Large intestine (tissue), 3 donors: ENCODE measurements around the gene USP21. TPM values are rescaled to one million over a fixed set of nuclear protein-coding genes. Genes with fewer than 3 reads are reported as not detected.

Source experiments
- DNase-seq, 2 donors: peaks; one replicate each; pipeline versions ENCODE4 v3.0.0 to v3.0.0-alpha.2; 2013
- H3K27ac ChIP-seq: one replicate; pipeline ENCODE4 v1.5.1; 2013; ENCODE audit warnings: low read length
- H3K27me3 ChIP-seq: 2 replicates; pipeline ENCODE4 v1.6.1; 2013; ENCODE audit warnings: low read length; ENCODE audit not compliant: control insufficient read depth, insufficient read depth
- H3K36me3 ChIP-seq: 2 replicates; pipeline ENCODE4 v1.6.1; 2013; ENCODE audit warnings: low read length; ENCODE audit not compliant: control insufficient read depth, insufficient read depth
- H3K4me1 ChIP-seq: one replicate; pipeline ENCODE4 v1.6.1; 2013; ENCODE audit warnings: low read length; ENCODE audit not compliant: control insufficient read depth, insufficient read depth
- H3K4me3 ChIP-seq: one replicate; pipeline ENCODE4 v1.5.1; 2013; ENCODE audit warnings: low read length
- H3K9me3 ChIP-seq: one replicate; pipeline ENCODE4 v1.6.1; 2013; ENCODE audit warnings: mild to moderate bottlenecking, low read depth, low read length, moderate library complexity; ENCODE audit not compliant: control insufficient read depth
- WGBS: methylation state at CpG from one replicate; pipeline ENCODE4 v1.1.5; 2013; ENCODE audit warnings: low lambda C conversion rate; ENCODE audit not compliant: insufficient coverage; 5-methylcytosine and 5-hydroxymethylcytosine counted together
- polyA plus RNA-seq: library from polyadenylated mRNA; unstranded; fragments of 120-200 nt; gene quantifications from one replicate; pipeline ENCODE4 v1.2.1, GENCODE V29; 2013

USP21 gene
- polyA plus RNA-seq, 1 donor: 29.4 TPM

DNA sequence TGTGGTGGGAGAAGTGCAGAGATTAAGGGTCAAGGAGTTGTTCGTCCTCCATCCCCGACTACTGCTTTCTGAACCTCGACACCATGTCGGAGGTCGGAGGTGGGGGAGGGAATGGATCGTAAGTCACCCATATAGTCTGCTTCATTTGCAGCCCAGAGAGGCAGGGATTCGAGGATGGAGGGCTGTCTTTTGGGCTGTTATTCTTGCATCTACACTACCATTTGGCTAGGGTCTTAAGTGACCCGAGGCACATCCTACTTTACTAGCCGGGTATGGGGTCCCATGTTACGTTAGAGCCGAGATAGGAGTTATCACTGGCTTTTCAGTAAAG, 578 bp downstream of the USP21 start:
- Histone ChIP-seq H3K36me3 (peaks cover 44% of the 10 kb centered on the region), H3K27ac (peak overlapping the region; percentile 53), H3K27me3 (no peaks in the 10 kb centered on the region), H3K4me1 (peaks cover 27% of the 10 kb centered on the region), H3K9me3 (no peaks in the 10 kb centered on the region), H3K4me3 (peak overlapping the region; percentile 90)
- DNase-seq: no peak
- no CpG with 5 or more reads among the region's 11 CpGs for WGBS

DNA sequence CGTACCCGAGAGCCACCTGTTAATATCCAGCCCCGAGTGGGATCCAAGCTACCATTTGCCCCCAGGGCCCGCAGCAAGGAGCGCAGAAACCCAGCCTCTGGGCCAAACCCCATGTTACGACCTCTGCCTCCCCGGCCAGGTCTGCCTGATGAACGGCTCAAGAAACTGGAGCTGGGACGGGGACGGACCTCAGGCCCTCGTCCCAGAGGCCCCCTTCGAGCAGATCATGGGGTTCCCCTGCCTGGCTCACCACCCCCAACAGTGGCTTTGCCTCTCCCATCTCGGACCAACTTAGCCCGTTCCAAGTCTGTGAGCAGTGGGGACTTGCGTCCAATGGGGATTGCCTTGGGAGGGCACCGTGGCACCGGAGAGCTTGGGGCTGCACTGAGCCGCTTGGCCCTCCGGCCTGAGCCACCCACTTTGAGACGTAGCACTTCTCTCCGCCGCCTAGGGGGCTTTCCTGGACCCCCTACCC, 1.4 kb downstream of the USP21 start:
- Histone ChIP-seq H3K4me3 (no peak overlapping the region), H3K27ac (no peak overlapping the region), H3K36me3 (peaks cover 46% of the 10 kb centered on the region), H3K27me3 (no peaks in the 10 kb centered on the region), H3K9me3 (no peaks in the 10 kb centered on the region), H3K4me1 (peaks cover 34% of the 10 kb centered on the region)
- no CpG with 5 or more reads among the region's 22 CpGs for WGBS
- no peak for DNase-seq

DNA sequence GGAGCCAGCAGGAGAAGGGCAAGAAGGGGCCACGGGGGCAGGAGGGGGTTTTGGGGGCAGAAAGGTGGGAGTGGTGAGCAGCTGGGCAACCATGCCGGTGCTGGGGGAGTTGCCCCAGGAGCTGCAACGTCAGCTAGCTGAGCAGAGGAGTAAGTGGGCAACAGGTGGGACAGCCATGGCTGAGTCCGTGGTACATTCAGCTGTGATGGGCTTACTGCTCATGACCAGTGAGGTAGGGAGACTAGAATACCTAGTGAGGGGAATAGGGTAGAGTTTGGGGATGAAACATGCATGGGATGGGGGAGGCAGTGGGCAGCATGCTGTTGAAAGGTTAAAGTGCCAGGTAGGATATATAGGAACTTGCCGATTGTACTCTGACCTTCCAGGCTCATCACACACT, 2.4 kb downstream of the USP21 start:
- Histone ChIP-seq H3K27me3 (no peaks in the 10 kb centered on the region), H3K4me1 (peaks cover 34% of the 10 kb centered on the region), H3K27ac (no peak overlapping the region), H3K4me3 (no peak overlapping the region), H3K9me3 (no peaks in the 10 kb centered on the region), H3K36me3 (peaks cover 46% of the 10 kb centered on the region)
- no peak for DNase-seq
- WGBS: no CpG with 5 or more reads among the region's 5 CpGs

DNA sequence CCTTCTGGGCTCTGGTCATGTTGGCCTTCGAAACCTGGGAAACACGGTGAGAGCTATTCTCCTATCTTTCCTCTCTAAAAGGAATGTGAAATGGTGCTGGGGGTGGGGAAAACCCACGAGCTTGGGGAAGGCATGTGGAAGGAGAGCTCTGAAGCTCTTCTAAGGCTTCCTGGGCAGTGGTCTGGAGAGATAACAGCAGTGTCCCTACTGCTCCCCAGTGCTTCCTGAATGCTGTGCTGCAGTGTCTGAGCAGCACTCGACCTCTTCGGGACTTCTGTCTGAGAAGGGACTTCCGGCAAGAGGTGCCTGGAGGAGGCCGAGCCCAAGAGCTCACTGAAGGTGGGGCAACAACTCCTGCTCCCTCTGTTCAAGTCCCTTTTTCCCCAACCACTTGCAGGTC, 2.8 kb downstream of the USP21 start:
- DNase-seq: peak in 1 of 2 donors; percentile 50
- Histone ChIP-seq H3K27ac (peak overlapping the region; percentile 35), H3K9me3 (no peaks in the 10 kb centered on the region), H3K4me1 (peaks cover 36% of the 10 kb centered on the region), H3K36me3 (peaks cover 42% of the 10 kb centered on the region), H3K27me3 (no peaks in the 10 kb centered on the region), H3K4me3 (no peak overlapping the region)
- WGBS: no CpG with 5 or more reads among the region's 7 CpGs

GRCh38 chr1:161162806-161163205, 3.5 kb downstream of the USP21 start:
- peaks cover 35% of the 10 kb centered on the region for H3K36me3 ChIP-seq

DNA sequence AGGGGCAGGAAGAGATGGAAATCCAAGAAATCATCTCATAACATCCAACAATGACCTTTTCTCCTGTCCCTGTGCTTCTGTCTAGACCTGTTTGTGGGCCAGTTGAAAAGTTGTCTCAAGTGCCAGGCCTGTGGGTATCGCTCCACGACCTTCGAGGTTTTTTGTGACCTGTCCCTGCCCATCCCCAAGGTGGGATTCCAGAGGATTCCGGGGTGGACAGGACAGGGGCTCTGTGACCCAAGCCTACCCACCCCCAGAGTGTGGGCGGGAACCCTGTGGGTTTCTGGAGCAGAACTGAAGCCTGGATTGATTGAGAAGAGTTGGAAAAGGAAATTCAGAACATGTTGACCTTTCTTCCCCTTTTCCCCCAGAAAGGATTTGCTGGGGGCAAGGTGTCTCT, 4.5 kb downstream of the USP21 start:
- peaks cover 35% of the 10 kb centered on the region for H3K4me1 ChIP-seq
- H3K4me3 ChIP-seq: no peak overlapping the region
- H3K27me3 ChIP-seq: no peaks in the 10 kb centered on the region
- H3K36me3 ChIP-seq: peaks cover 33% of the 10 kb centered on the region
- no CpG with 5 or more reads among the region's 5 CpGs for WGBS
- DNase-seq: no peak
- H3K9me3 ChIP-seq: no peaks in the 10 kb centered on the region
- H3K27ac ChIP-seq: no peak overlapping the region

More at GRCh38 chr1:161162806-161163205, 3.5 kb downstream of the USP21 start:
- DNase-seq: no peak
- no CpG with 5 or more reads among the region's 10 CpGs for WGBS
- no peak overlapping the region for H3K4me3 ChIP-seq
- H3K27me3 ChIP-seq: no peaks in the 10 kb centered on the region
- H3K27ac ChIP-seq: no peak overlapping the region
- H3K9me3 ChIP-seq: no peaks in the 10 kb centered on the region
- H3K4me1 ChIP-seq: peaks cover 39% of the 10 kb centered on the region

DNA sequence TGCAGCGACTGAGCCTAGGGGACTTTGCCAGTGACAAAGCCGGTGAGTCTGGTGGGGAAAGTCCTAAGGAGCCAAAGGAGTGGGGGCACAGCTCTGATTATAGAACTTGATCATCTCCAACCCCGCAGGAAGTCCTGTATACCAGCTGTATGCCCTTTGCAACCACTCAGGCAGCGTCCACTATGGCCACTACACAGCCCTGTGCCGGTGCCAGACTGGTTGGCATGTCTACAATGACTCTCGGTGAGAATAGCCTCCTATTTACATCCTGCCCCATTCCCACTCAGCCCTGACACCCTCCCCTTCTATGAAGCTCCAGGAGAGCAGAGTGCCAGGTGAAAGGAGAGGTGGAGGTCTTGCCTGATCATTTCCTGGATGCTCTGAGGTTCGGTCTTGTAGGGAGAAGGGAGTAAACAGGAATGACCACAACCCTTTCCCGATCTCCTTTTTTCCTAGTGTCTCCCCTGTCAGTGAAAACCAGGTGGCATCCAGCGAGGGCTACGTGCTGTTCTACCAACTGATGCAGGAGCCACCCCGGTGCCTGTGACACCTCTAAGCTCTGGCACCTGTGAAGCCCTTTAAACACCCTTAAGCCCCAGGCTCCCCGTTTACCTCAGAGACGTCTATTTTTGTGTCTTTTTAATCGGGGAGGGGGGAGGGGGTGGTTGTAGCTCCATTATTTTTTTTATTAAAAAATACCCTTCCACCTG, 5.8 kb downstream of the USP21 start:
- DNase-seq: no peak
- peak overlapping the region; percentile 63 for H3K4me3 ChIP-seq
- peaks cover 44% of the 10 kb centered on the region for H3K36me3 ChIP-seq
- peaks cover 28% of the 10 kb centered on the region for H3K4me1 ChIP-seq
- no peaks in the 10 kb centered on the region for H3K9me3 ChIP-seq
- no CpG with 5 or more reads among the region's 14 CpGs for WGBS
- H3K27me3 ChIP-seq: no peaks in the 10 kb centered on the region
- peak overlapping the region; percentile 78 for H3K27ac ChIP-seq

- H3K36me3 ChIP-seq: peaks cover 46% of the 10 kb centered on the region
- peaks cover 20% of the 10 kb centered on the region for H3K4me1 ChIP-seq
- no peaks in the 10 kb centered on the region for H3K27me3 ChIP-seq
- WGBS: no CpG with 5 or more reads among the region's 54 CpGs
- peak; percentile 97 to 99 for DNase-seq
- peak within 1 kb of the TSS; percentile 78 for H3K27ac ChIP-seq
- H3K4me3 ChIP-seq: peak within 1 kb of the TSS; percentile 63
- H3K9me3 ChIP-seq: no peaks in the 10 kb centered on the region
Measured at GRCh38 chr1:161165742-161166668, 6.7 kb downstream of the USP21 start, which contains the start of gene PPOX. PPOX (plus strand) TSS chr1:161166426; CDS start chr1:161166848, 422 bp downstream.

DNA sequence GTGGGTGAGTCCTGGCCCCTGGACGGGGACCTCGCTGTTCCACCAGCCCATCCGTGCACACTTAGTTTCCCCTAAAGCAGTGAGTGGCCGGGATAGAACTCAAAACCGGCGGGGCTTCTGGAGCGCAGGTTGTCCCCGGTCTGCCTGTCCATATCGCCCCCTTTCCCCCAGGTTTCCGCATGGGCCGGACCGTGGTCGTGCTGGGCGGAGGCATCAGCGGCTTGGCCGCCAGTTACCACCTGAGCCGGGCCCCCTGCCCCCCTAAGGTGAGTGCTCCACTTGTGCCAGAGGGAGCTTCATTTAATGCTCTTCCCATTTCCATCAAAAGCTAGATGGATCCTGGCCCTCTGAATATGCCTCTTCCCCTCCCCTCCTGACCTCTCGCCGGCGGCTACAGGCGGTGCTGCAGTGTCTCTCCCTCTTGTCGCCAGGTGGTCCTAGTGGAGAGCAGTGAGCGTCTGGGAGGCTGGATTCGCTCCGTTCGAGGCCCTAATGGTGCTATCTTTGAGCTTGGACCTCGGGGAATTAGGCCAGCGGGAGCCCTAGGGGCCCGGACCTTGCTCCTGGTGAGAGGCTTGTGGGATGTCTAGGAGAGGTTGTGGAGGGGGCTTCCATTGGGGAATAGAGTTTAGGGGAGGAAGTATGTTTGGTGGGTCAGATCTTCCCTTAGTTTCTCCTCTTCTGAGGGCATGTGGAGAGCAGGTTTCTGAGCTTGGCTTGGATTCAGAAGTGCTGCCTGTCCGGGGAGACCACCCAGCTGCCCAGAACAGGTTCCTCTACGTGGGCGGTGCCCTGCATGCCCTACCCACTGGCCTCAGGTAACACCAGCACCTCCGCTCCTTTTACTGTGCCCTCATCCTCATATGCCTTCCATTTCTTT, 7.6 kb downstream of the USP21 start:
- peaks cover 55% of the 10 kb centered on the region for H3K36me3 ChIP-seq

GRCh38 chr1:161168906-161169305, 9.6 kb downstream of the USP21 start:
- no peak overlapping the region for H3K27ac ChIP-seq
- peaks cover 12% of the 10 kb centered on the region for H3K4me1 ChIP-seq
- no peak for DNase-seq
- H3K4me3 ChIP-seq: no peak overlapping the region
- peaks cover 60% of the 10 kb centered on the region for H3K36me3 ChIP-seq
- WGBS: no CpG with 5 or more reads among the region's 9 CpGs
- H3K27me3 ChIP-seq: no peaks in the 10 kb centered on the region
- no peaks in the 10 kb centered on the region for H3K9me3 ChIP-seq

More for the DNA sequence above, 7.6 kb downstream of the USP21 start:
- Histone ChIP-seq H3K9me3 (no peaks in the 10 kb centered on the region), H3K27ac (peak overlapping the region; percentile 78), H3K4me3 (peak overlapping the region; percentile 63), H3K4me1 (peaks cover 18% of the 10 kb centered on the region), H3K27me3 (no peaks in the 10 kb centered on the region)
- no CpG with 5 or more reads among the region's 33 CpGs for WGBS
- DNase-seq: peak in 1 of 2 donors; percentile 33
